ENCODE measurements around the gene UBR4.

The UBR4 gene

GRCh38 chr1:19055001-19055400 lies 155.1 kb downstream of the UBR4 start:
- H3K27me3 ChIP-seq (ENCODE audit: control insufficient read depth, low read length), result 0 out of 2 replicates have a peak, but pooled peaks cover 3% of the 10 kb centered on the region
- H3K9me3 ChIP-seq (ENCODE audit: control insufficient read depth, insufficient read depth, low read length), result no peaks in the 10 kb centered on the region
- no peaks in the 10 kb centered on the region for H3K9me2 ChIP-seq (replicated peaks; ENCODE audit: control insufficient read depth, low read length)
- no peak for TF ChIP-seq EZH2phosphoT487 (IDR thresholded peaks at IDR 0.05; ENCODE audit: borderline replicate concordance, low read length)
- TF ChIP-seq CTCF (IDR thresholded peaks at IDR 0.05; ENCODE audit: low read depth, low read length, poor library complexity, severe bottlenecking), result no peak
- no peaks in the 10 kb centered on the region for H3K79me2 ChIP-seq (ENCODE audit: control insufficient read depth, low read length)
- no peaks in the 10 kb centered on the region for H3F3A ChIP-seq (ENCODE audit: control insufficient read depth, insufficient read depth)
- H3K4me1 ChIP-seq (ENCODE audit: control insufficient read depth, low read length), result no peaks in the 10 kb centered on the region
- no peak overlapping the region for H3K4me2 ChIP-seq (ENCODE audit: low read length)
- no peaks in the 10 kb centered on the region for H3K36me3 ChIP-seq (ENCODE audit: control insufficient read depth, low read length)
- no peak overlapping the region for H3K27ac ChIP-seq (ENCODE audit: low read depth, low read length)
- no peaks in the 10 kb centered on the region for H4K20me1 ChIP-seq (ENCODE audit: control insufficient read depth, insufficient read depth, low read depth, low read length)
- no peak overlapping the region for H3K4me3 ChIP-seq (ENCODE audit: low read length)

- H3K4me1 ChIP-seq (ENCODE audit: control insufficient read depth, low read length), result no peaks in the 10 kb centered on the region
- no peaks in the 10 kb centered on the region for H3F3A ChIP-seq (ENCODE audit: control insufficient read depth, insufficient read depth)
- 0 out of 2 replicates have a peak, but pooled peaks cover 3% of the 10 kb centered on the region for H3K27me3 ChIP-seq (ENCODE audit: control insufficient read depth, low read length)
- H3K36me3 ChIP-seq (ENCODE audit: control insufficient read depth, low read length), result no peaks in the 10 kb centered on the region
- H3K9me2 ChIP-seq (replicated peaks; ENCODE audit: control insufficient read depth, low read length), result no peaks in the 10 kb centered on the region
- H3K4me2 ChIP-seq (ENCODE audit: low read length), result no peak overlapping the region
- H3K79me2 ChIP-seq (ENCODE audit: control insufficient read depth, low read length), result no peaks in the 10 kb centered on the region
- no peak for TF ChIP-seq EZH2phosphoT487 (IDR thresholded peaks at IDR 0.05; ENCODE audit: borderline replicate concordance, low read length)
- no peak for TF ChIP-seq CTCF (IDR thresholded peaks at IDR 0.05; ENCODE audit: low read depth, low read length, poor library complexity, severe bottlenecking)
- no peak overlapping the region for H3K4me3 ChIP-seq (ENCODE audit: low read length)
- no peaks in the 10 kb centered on the region for H4K20me1 ChIP-seq (ENCODE audit: control insufficient read depth, insufficient read depth, low read depth, low read length)
- no peaks in the 10 kb centered on the region for H3K9me3 ChIP-seq (ENCODE audit: control insufficient read depth, insufficient read depth, low read length)
- no peak overlapping the region for H3K27ac ChIP-seq (ENCODE audit: low read depth, low read length)
Observed at GRCh38 chr1:19054216-19054615, 155.8 kb downstream of the UBR4 start.

DNA sequence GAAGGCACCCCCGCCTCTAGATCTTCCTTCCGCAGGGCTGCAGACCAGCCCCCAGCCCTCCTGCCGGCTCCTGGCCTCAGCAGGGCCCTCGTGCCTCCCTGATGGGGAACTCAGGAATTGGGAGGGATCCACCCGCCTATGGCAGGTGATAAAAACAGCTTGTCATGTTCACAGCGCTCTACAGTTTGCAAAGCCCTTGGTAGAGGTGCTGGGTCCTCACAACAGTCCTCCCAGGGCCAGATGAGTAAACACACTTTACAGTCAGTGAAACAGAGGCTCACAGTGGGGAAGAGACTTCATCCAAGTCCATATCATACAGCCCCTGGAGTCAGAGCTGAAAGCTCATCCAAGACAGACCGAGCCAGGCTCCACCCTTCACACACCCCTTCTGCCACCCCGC lies 156.6 kb downstream of the UBR4 start:
- H3K4me1 ChIP-seq (ENCODE audit: control insufficient read depth, low read length), result no peaks in the 10 kb centered on the region
- no peak overlapping the region for H3K4me2 ChIP-seq (ENCODE audit: low read length)
- H3K27ac ChIP-seq (ENCODE audit: low read depth, low read length), result no peak overlapping the region
- TF ChIP-seq CTCF (IDR thresholded peaks at IDR 0.05; ENCODE audit: low read depth, low read length, poor library complexity, severe bottlenecking) (no peak), EZH2phosphoT487 (IDR thresholded peaks at IDR 0.05; ENCODE audit: borderline replicate concordance, low read length) (no peak)
- H4K20me1 ChIP-seq (ENCODE audit: control insufficient read depth, insufficient read depth, low read depth, low read length), result no peaks in the 10 kb centered on the region
- no peaks in the 10 kb centered on the region for H3K36me3 ChIP-seq (ENCODE audit: control insufficient read depth, low read length)
- no peak overlapping the region for H3K4me3 ChIP-seq (ENCODE audit: low read length)
- H3K27me3 ChIP-seq (ENCODE audit: control insufficient read depth, low read length), result 0 out of 2 replicates have a peak, but pooled peaks cover 3% of the 10 kb centered on the region
- no peaks in the 10 kb centered on the region for H3F3A ChIP-seq (ENCODE audit: control insufficient read depth, insufficient read depth)
- H3K9me3 ChIP-seq (ENCODE audit: control insufficient read depth, insufficient read depth, low read length), result no peaks in the 10 kb centered on the region
- no peaks in the 10 kb centered on the region for H3K9me2 ChIP-seq (replicated peaks; ENCODE audit: control insufficient read depth, low read length)
- H3K79me2 ChIP-seq (ENCODE audit: control insufficient read depth, low read length), result no peaks in the 10 kb centered on the region

All from DOHH2 (cell line).